Measurements from ENCODE around the gene MRPS26.
"Not testable (repeated sequence)": the region's sequence is repeated elsewhere in the genome, so short reads cannot be mapped to it uniquely, and the experiment has no call there.

Gene MRPS26

GRCh38 chr20:3041854-3042409, 3.9 kb upstream of the MRPS26 start:
- in situ Hi-C loops (cut with MboI; ENCODE audit: low sequenced_read_pairs): no loop called here

GRCh38 chr20:3042625-3043024, 3.2 kb upstream of the MRPS26 start:
- in situ Hi-C loops (cut with MboI; ENCODE audit: low sequenced_read_pairs): no loop called here

- in situ Hi-C loops (cut with MboI; ENCODE audit: low sequenced_read_pairs): no loop called here
Measured at GRCh38 chr20:3043322-3043721, 2.5 kb upstream of the MRPS26 start, which contains the start of gene GNRH2. Gene GNRH2, plus strand, starts transcription at chr20:3043622. Its CDS starts 793 bp downstream, at chr20:3044415.

GRCh38 chr20:3044336-3044965, 1.4 kb upstream of the MRPS26 start:
- in situ Hi-C loops (cut with MboI; ENCODE audit: low sequenced_read_pairs): no loop called here

GRCh38 chr20:3045042-3045815, 623 bp upstream of the MRPS26 start:
- in situ Hi-C loops (cut with MboI; ENCODE audit: low sequenced_read_pairs): no loop called here

GRCh38 chr20:3046677-3047462, 1.0 kb downstream of the MRPS26 start:
- in situ Hi-C loops (cut with MboI; ENCODE audit: low sequenced_read_pairs): no loop called here

- in situ Hi-C loops (cut with MboI; ENCODE audit: low sequenced_read_pairs): no loop called here
Measured at GRCh38 chr20:3047486-3048419, 1.9 kb downstream of the MRPS26 start.

- in situ Hi-C loops (cut with MboI; ENCODE audit: low sequenced_read_pairs): no loop called here
Measured at GRCh38 chr20:3051385-3052019, 5.7 kb downstream of the MRPS26 start.

- in situ Hi-C loops (cut with MboI; ENCODE audit: low sequenced_read_pairs): no loop called here
Measured at GRCh38 chr20:3059489-3059888, 13.6 kb downstream of the MRPS26 start.

- in situ Hi-C loops (cut with MboI; ENCODE audit: low sequenced_read_pairs): not testable (repeated sequence)
Measured at GRCh38 chr20:3064119-3064518, 18.3 kb downstream of the MRPS26 start.

- in situ Hi-C loops (cut with MboI; ENCODE audit: low sequenced_read_pairs): no loop called here
Measured at GRCh38 chr20:3067139-3068014, 21.5 kb downstream of the MRPS26 start.

- in situ Hi-C loops (cut with MboI; ENCODE audit: low sequenced_read_pairs): no loop called here
Measured at GRCh38 chr20:3068075-3068474, 22.2 kb downstream of the MRPS26 start.

GRCh38 chr20:3068986-3069900, 23.4 kb downstream of the MRPS26 start:
- in situ Hi-C loops (cut with MboI; ENCODE audit: low sequenced_read_pairs): no loop called here

- in situ Hi-C loops (cut with MboI; ENCODE audit: low sequenced_read_pairs): no loop called here
Measured at GRCh38 chr20:3070725-3071124, 24.9 kb downstream of the MRPS26 start.

GRCh38 chr20:3071266-3071609, 25.4 kb downstream of the MRPS26 start:
- in situ Hi-C loops (cut with MboI; ENCODE audit: low sequenced_read_pairs): no loop called here

- in situ Hi-C loops (cut with MboI; ENCODE audit: low sequenced_read_pairs): no loop called here
Measured at GRCh38 chr20:3071610-3072529, 26.0 kb downstream of the MRPS26 start, which contains the start of gene OXT. Gene OXT, plus strand, starts transcription at chr20:3071620. Its CDS starts 36 bp downstream, at chr20:3071656.

Measured in HL-60/S4 treated with retinoic acid at 250 ng/mL for 4 days and 3 days (cell line).